HEK293T (cell line): Measurements from ENCODE around the gene IL1RAP.

Experiments used
- ARNT ChIP-seq: fragments of 450-650 bp; IDR thresholded peaks from 2 replicates; pipeline ENCODE4 v1.6.1; 2017; ENCODE audit warnings: mild to moderate bottlenecking
- BHLHE40 ChIP-seq: fragments of 450-650 bp; IDR thresholded peaks from 2 replicates; pipeline ENCODE4 v1.6.1; 2016; ENCODE audit warnings: mild to moderate bottlenecking, moderate library complexity, borderline replicate concordance
- CTBP1 ChIP-seq: fragments of 450-650 bp; IDR thresholded peaks from 2 replicates; pipeline ENCODE4 v1.6.1; 2016; ENCODE audit warnings: borderline replicate concordance
- ELF4 ChIP-seq: fragments of 450-650 bp; IDR thresholded peaks from 2 replicates; pipeline ENCODE4 v1.6.1; 2017; ENCODE audit warnings: antibody characterized with exemption
- FOXK2 ChIP-seq: fragments of 450-650 bp; IDR thresholded peaks from 2 replicates; pipeline ENCODE4 v1.6.1; 2016; ENCODE audit warnings: mild to moderate bottlenecking
- FOXM1 ChIP-seq: fragments of 450-650 bp; IDR thresholded peaks from 2 replicates; pipeline ENCODE4 v1.6.1; 2017; ENCODE audit warnings: mild to moderate bottlenecking, borderline replicate concordance
- PKNOX1 ChIP-seq: fragments of 450-650 bp; IDR thresholded peaks from 2 replicates; pipeline ENCODE4 v1.6.1; 2016
- SP1 ChIP-seq: fragments of 450-650 bp; IDR thresholded peaks from 2 replicates; pipeline ENCODE4 v1.6.1; 2017
- TARDBP ChIP-seq: fragments of 450-650 bp; IDR thresholded peaks from 2 replicates; pipeline ENCODE4 v1.6.1; 2016
- ZNF384 ChIP-seq: fragments of 450-650 bp; IDR thresholded peaks from 2 replicates; pipeline ENCODE4 v1.6.1; 2016

DNA sequence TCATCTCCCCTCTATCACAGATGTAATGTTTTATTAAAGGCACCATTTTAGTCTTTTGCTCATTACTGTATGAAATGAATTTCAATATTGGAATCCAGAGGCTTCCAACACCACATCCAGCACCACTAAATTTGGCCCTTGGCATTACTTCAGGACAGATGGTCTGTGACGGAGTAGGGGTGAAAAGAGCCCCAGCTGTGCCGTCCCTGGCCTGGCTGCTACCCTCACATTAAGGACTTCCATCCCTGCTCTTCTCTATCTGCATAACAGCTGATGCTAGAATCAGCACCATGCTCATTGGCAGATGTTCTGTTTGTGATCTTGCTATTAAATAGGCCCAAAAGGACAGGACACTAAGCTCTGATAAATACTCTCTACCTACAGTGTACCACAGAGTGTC, 152.9 kb downstream of the IL1RAP start:
- TF ChIP-seq BHLHE40 (no peak), ARNT (no peak), TARDBP (no peak), CTBP1 (no peak), PKNOX1 (no peak), SP1 (no peak), ELF4 (no peak), ZNF384 (no peak), FOXK2 (no peak), FOXM1 (no peak)
